Muscle of leg (tissue), 11 donors: ENCODE measurements around the gene PSMA5. TPM values are rescaled to one million over a fixed set of nuclear protein-coding genes. Genes with fewer than 3 reads are reported as not detected.

Source experiments
- DNase-seq: peaks from one replicate; pipeline ENCODE4 v3.0.0; 2013
- H3K27ac ChIP-seq: one replicate; pipeline ENCODE4 v1.5.1; 2013; ENCODE audit warnings: mild to moderate bottlenecking, low read length, control low read depth
- H3K27me3 ChIP-seq: one replicate; pipeline ENCODE4 v1.6.1; 2013; ENCODE audit warnings: low read length; ENCODE audit not compliant: control insufficient read depth, insufficient read depth
- H3K36me3 ChIP-seq: one replicate; pipeline ENCODE4 v1.6.1; 2013; ENCODE audit warnings: low read length; ENCODE audit not compliant: control insufficient read depth, insufficient read depth
- H3K4me1 ChIP-seq: one replicate; pipeline ENCODE4 v1.6.1; 2013; ENCODE audit warnings: low read length; ENCODE audit not compliant: control insufficient read depth, insufficient read depth
- H3K4me3 ChIP-seq: one replicate; pipeline ENCODE4 v1.5.1; 2013; ENCODE audit warnings: low read length, control low read depth
- H3K9me3 ChIP-seq: replicated peaks from 2 replicates; pipeline ENCODE4 v1.6.1; 2013; ENCODE audit warnings: low read depth, low read length; ENCODE audit not compliant: control insufficient read depth
- WGBS: methylation state at CpG from one replicate; pipeline ENCODE4 v1.1.5; 2013; ENCODE audit warnings: missing lambda C conversion rate; ENCODE audit not compliant: insufficient coverage; 5-methylcytosine and 5-hydroxymethylcytosine counted together
- polyA plus RNA-seq, 8 donors: library from polyadenylated mRNA; unstranded; fragments of 120-200 nt; gene quantifications; one replicate each; pipeline versions ENCODE4 v1.2.1 to v1.2.3, GENCODE V29; 2013; ENCODE audit warnings: inconsistent platforms in 1 of 8, low replicate concordance in 1 of 8; ENCODE audit not compliant: insufficient read length in 8 of 8, insufficient read depth in 1 of 8
- total RNA-seq: library from RNA; stranded (reverse); fragments of 120-200 nt; gene quantifications from one replicate; pipeline ENCODE4 v1.2.4, GENCODE V29; 2013

PSMA5 gene
- total and polyA plus RNA-seq, 9 donors, result 62.8 to 95.9 (median 80.6) TPM

DNA sequence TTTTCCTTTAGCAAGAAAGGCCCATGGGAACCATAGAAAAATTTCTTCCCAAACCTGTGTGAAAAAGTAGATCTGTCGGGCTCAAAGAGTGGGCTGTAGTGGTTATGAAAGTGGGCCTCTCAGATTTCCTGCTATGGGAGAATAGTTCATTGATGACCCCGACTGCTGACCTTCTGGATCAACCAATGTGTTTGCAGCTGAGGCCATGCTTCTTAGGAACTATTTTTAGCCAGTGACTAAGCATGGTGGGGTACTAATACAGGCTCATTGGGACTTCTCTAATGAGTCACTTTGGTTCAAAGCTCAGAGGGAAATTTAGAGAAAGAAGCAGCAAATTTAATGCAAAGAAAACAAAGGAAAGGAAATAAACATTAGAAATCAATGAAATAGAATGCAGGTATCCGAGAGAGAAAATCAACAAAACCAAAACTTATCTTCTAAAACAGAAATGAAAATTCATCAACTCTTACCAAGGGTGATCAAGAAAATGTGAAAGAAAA lies 12.6 kb upstream of the PSMA5 start:
- Histone ChIP-seq H3K4me3 (no peak overlapping the region), H3K4me1 (no peaks in the 10 kb centered on the region), H3K9me3 (no peaks in the 10 kb centered on the region), H3K27me3 (peaks cover 5% of the 10 kb centered on the region), H3K27ac (no peak overlapping the region), H3K36me3 (no peaks in the 10 kb centered on the region)
- 50% methylated on average over 2 of the region's 3 CpGs for WGBS
- peak; percentile 36 for DNase-seq

DNA sequence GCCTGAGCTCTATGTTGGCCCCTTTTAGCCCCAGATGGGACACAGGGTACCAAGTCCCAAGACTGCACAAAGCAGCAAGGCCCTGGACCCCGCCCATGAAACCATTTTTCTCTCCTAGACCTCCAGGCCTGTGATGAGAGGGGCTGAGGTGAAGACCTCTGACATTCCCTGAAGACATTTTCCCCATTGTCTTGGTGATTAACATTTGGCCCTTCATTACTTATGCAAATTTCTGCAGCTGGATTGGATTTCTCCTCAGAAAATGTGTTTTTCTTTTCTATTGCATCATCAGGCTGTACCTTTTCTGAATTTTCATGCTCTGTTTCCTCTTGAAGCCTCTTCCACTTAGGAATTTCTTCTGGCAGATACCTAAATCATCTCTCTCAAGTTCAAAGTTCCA lies 8.2 kb upstream of the PSMA5 start:
- Histone ChIP-seq H3K9me3 (no peaks in the 10 kb centered on the region), H3K27ac (no peak overlapping the region), H3K36me3 (no peaks in the 10 kb centered on the region), H3K4me1 (no peaks in the 10 kb centered on the region), H3K27me3 (peaks cover 2% of the 10 kb centered on the region), H3K4me3 (no peak overlapping the region)
- no CpG with 5 or more reads among the region's 1 CpG for WGBS
- DNase-seq, result no peak

DNA sequence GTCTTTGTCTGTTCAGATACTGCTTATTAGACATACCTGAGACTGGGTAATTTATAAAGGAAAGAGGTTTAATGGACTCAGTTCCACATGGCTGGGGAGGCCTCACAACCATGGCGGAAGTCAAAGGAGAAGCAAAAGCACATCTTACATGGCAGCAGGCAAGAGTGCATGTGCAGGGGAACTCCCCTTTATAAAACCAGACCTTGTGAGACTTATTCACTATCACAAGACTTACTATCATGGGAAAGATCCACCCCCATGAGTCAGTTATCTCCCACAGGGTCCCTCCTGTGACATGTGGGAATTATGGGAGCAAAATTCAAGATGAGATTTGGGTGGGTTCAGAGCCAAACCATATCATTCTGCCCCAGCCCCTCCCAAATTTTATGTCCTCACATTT lies 7.1 kb upstream of the PSMA5 start:
- Histone ChIP-seq H3K9me3 (no peaks in the 10 kb centered on the region), H3K4me3 (no peak overlapping the region), H3K36me3 (no peaks in the 10 kb centered on the region), H3K27me3 (peaks cover 2% of the 10 kb centered on the region), H3K4me1 (no peaks in the 10 kb centered on the region), H3K27ac (no peak overlapping the region)
- WGBS, result no CpG with 5 or more reads among the region's 1 CpG
- DNase-seq, result no peak

DNA sequence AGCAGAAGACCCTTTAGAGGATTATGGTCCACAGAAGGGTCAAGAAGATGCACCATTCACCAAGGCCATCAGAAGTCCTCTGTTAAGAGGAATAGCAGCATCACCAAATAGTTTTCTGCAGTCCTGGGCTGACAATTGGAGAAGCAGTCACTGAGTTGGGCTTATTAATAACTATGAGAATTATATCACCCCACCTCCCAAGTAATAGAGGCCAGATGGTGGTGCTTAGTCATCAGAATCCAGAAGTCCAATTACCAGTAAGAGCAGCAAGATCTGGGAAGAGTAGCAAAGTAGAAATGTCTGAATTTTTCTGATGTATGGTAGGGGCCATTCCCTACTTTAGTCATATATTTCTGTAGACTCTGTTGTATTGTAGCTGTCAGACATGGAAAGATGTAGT lies 6.1 kb upstream of the PSMA5 start:
- Histone ChIP-seq H3K9me3 (no peaks in the 10 kb centered on the region), H3K27me3 (peaks cover 2% of the 10 kb centered on the region), H3K36me3 (no peaks in the 10 kb centered on the region), H3K4me1 (no peaks in the 10 kb centered on the region), H3K27ac (no peak overlapping the region), H3K4me3 (no peak overlapping the region)
- no peak for DNase-seq

DNA sequence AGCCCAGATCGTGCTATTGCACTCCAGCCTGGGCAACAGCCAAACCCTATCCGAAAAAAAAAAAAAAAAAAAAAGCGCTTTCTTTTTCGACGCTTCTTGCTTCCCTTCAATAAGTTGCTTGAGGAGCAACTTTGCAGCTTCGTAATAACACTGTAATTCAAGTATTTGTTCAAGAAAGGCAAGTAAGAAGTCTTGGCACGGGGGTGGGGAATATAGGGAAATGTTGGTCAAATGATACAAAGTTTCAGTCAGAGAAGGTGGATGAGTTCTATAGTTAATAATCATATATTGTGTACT lies 871 bp upstream of the PSMA5 start:
- no peak for DNase-seq
- peaks cover 6% of the 10 kb centered on the region for H3K4me1 ChIP-seq
- no peaks in the 10 kb centered on the region for H3K36me3 ChIP-seq
- peak overlapping the region; percentile 88 for H3K27ac ChIP-seq
- H3K4me3 ChIP-seq, result peak overlapping the region; percentile 73
- no peaks in the 10 kb centered on the region for H3K9me3 ChIP-seq
- no CpG with 5 or more reads among the region's 7 CpGs for WGBS
- H3K27me3 ChIP-seq, result no peaks in the 10 kb centered on the region

DNA sequence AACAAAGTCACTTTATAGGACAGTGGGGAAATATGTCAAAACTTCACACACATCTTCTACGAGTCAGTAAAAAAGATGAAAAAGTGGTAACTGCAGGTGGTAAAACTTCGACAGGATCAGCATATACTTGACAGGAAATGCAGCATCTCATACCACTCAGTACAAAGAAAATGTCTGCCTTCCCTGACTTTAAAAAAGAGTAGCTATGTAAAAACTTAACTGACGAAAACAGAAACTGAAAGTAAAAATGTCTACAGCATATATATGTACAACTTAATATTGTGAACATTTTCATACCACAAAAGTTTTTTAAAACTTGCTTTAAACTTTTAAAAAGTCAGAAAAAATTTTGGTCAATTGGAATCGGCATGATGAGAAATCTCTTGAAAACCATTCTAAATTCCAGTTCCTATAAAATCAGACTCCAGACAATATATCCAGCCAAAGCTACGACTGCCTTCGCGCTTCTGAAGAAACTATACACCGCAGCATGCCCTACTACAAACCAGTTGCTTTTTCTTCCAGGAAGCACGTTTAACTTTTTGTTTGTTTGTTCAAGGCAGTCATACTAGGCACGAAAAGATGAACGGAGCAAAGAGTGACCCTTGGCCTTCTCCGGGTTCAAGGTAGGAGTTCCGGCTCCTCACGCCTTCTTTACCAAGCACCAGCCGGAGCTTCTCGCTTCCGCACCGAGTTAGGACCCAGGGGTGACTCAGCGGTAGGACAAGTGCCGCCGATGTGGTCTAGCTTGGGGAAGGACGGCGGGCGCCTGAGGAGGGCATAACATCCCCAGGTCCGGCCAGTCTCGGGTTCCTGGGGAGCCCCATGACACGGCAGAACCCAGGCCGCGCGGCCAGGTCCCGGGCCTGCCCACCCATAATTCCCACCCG lies 612 bp downstream of the PSMA5 start:
- WGBS, result under 1% methylated on average over 28 of the region's 32 CpGs
- peak; percentile 35 for DNase-seq
- Histone ChIP-seq H3K4me3 (peak overlapping the region; percentile 73), H3K27ac (peak overlapping the region; percentile 86), H3K4me1 (peaks cover 6% of the 10 kb centered on the region), H3K27me3 (no peaks in the 10 kb centered on the region), H3K36me3 (peaks cover 7% of the 10 kb centered on the region), H3K9me3 (no peaks in the 10 kb centered on the region)

DNA sequence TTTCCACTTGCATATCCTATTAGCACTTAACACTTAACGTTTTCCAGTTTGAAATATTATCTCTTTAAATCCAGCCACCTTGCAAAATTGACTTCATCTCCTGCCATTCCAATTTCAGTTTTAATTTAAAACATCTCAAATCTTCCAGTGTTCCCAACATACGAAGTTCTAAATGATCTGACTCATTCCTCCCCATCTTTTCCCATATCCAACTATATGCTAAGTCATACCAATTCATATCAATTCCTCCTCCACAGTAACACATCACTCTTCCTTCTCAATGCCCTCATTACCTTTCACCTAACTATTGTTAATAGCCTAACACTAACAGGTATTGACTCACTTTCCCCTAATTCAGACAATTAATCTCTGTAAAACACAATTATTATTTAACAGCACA lies 2.8 kb downstream of the PSMA5 start:
- H3K27me3 ChIP-seq, result no peaks in the 10 kb centered on the region
- no peak for DNase-seq
- peaks cover 12% of the 10 kb centered on the region for H3K36me3 ChIP-seq
- H3K9me3 ChIP-seq, result no peaks in the 10 kb centered on the region
- H3K27ac ChIP-seq, result no peak overlapping the region
- H3K4me3 ChIP-seq, result no peak overlapping the region
- WGBS, result 73% methylated on average over 2 of the region's 2 CpGs
- H3K4me1 ChIP-seq, result peaks cover 6% of the 10 kb centered on the region

- H3K27me3 ChIP-seq, result no peaks in the 10 kb centered on the region
- no peak for DNase-seq
- H3K4me3 ChIP-seq, result no peak overlapping the region
- H3K36me3 ChIP-seq, result peaks cover 65% of the 10 kb centered on the region
- no peaks in the 10 kb centered on the region for H3K9me3 ChIP-seq
- WGBS, result 50% methylated on average over 1 of the region's 2 CpGs
- no peaks in the 10 kb centered on the region for H3K4me1 ChIP-seq
- no peak overlapping the region for H3K27ac ChIP-seq
Measured at GRCh38 chr1:109412551-109412950, 13.7 kb downstream of the PSMA5 start.

GRCh38 chr1:109404838-109405237 lies 21.4 kb downstream of the PSMA5 start:
- DNase-seq, result no peak
- Histone ChIP-seq H3K9me3 (no peaks in the 10 kb centered on the region), H3K4me1 (no peaks in the 10 kb centered on the region), H3K27me3 (no peaks in the 10 kb centered on the region), H3K36me3 (peaks cover 27% of the 10 kb centered on the region), H3K4me3 (no peak overlapping the region), H3K27ac (no peak overlapping the region)
- no CpG with 5 or more reads among the region's 4 CpGs for WGBS

GRCh38 chr1:109402025-109402424 lies 24.2 kb downstream of the PSMA5 start:
- no peak for DNase-seq
- Histone ChIP-seq H3K4me3 (no peak overlapping the region), H3K4me1 (peaks cover 7% of the 10 kb centered on the region), H3K27ac (no peak overlapping the region), H3K9me3 (no peaks in the 10 kb centered on the region), H3K27me3 (peaks cover 1% of the 10 kb centered on the region), H3K36me3 (peaks cover 16% of the 10 kb centered on the region)
